IMR-90 (cell line): Measurements from ENCODE around the gene TIAM2. TPM values are rescaled to one million over a fixed set of nuclear protein-coding genes. Genes with fewer than 3 reads are reported as not detected.

Source experiments
- ATAC-seq: fragments of 200-7000 bp; cut with Tn5 transposase; 2 replicates; pipeline ENCODE4 v1.9.1; 2020; ENCODE audit warnings: low read depth, mild to moderate bottlenecking, moderate library complexity
- BruUV-seq: library from RNA; stranded (reverse); fragments of 400-500 nt; replicated peaks from 2 replicates; lab custom pipeline; 2021; lab: Mats Ljungman, UMichigan
- CTCF ChIA-PET: fragments of 300-600 bp; formaldehyde crosslinking; extraction: SDS; loops from one replicate; lab custom pipeline; 2021; ENCODE audit warnings: antibody characterized with exemption; lab: Yijun Ruan, JAX
- POLR2A ChIA-PET: fragments of 300-600 bp; sonication (Branson Sonifier 250); formaldehyde crosslinking; loops from one replicate; lab custom pipeline; 2022; ENCODE audit warnings: antibody characterized with exemption; ENCODE audit not compliant: unreplicated experiment; lab: Charles Lee
- DNase-seq: peaks from one replicate; pipeline ENCODE4 v3.0.0; 2013
- H2AFZ ChIP-seq: replicated peaks from 2 replicates; pipeline ENCODE3; 2013; ENCODE audit warnings: low read length, mild to moderate bottlenecking; ENCODE audit not compliant: poor library complexity
- H2AK5ac ChIP-seq: 2 replicates; pipeline ENCODE4 v1.6.1; 2013; ENCODE audit warnings: low read depth, low read length, inconsistent platforms
- H2AK9ac ChIP-seq: replicated peaks from 2 replicates; pipeline ENCODE3; 2013; ENCODE audit warnings: mild to moderate bottlenecking, low read depth, low read length, moderate library complexity; ENCODE audit not compliant: poor library complexity
- H2BK120ac ChIP-seq: 2 replicates; pipeline ENCODE4 v1.6.1; 2013; ENCODE audit warnings: low read depth, low read length, inconsistent platforms
- H2BK15ac ChIP-seq: 3 replicates; pipeline ENCODE4 v1.6.1; 2013; ENCODE audit warnings: low read depth, low read length, inconsistent platforms
- H2BK20ac ChIP-seq: 2 replicates; pipeline ENCODE4 v1.6.1; 2013; ENCODE audit warnings: low read depth, mild to moderate bottlenecking, inconsistent platforms, low read length, moderate library complexity
- H2BK5ac ChIP-seq: 2 replicates; pipeline ENCODE4 v1.6.1; 2013; ENCODE audit warnings: mild to moderate bottlenecking, low read depth, low read length, inconsistent platforms; ENCODE audit not compliant: poor library complexity, severe bottlenecking
- H3K14ac ChIP-seq: replicated peaks from 2 replicates; pipeline ENCODE4 v1.6.1; 2013; ENCODE audit warnings: low read depth, low read length, inconsistent platforms
- H3K18ac ChIP-seq: 2 replicates; pipeline ENCODE4 v1.6.1; 2013; ENCODE audit warnings: low read depth, low read length, control low read depth
- H3K23ac ChIP-seq: 2 replicates; pipeline ENCODE4 v1.6.1; 2013; ENCODE audit warnings: low read depth, low read length, inconsistent platforms
- H3K27ac ChIP-seq: 2 replicates; pipeline ENCODE4 v1.5.1; 2013; ENCODE audit warnings: mild to moderate bottlenecking, control low read depth, low read length; ENCODE audit not compliant: insufficient read depth
- H3K27me3 ChIP-seq: 2 replicates; pipeline ENCODE4 v1.6.1; 2013; ENCODE audit warnings: low read length; ENCODE audit not compliant: control insufficient read depth, insufficient read depth
- H3K36me3 ChIP-seq: 2 replicates; pipeline ENCODE4 v1.6.1; 2013; ENCODE audit warnings: low read length, mixed read lengths; ENCODE audit not compliant: control insufficient read depth, insufficient read depth
- H3K4ac ChIP-seq: 2 replicates; pipeline ENCODE4 v1.6.1; 2013; ENCODE audit warnings: low read depth, low read length, inconsistent platforms
- H3K4me1 ChIP-seq: 2 replicates; pipeline ENCODE4 v1.6.1; 2013; ENCODE audit warnings: low read length, mixed read lengths; ENCODE audit not compliant: control insufficient read depth, insufficient read depth
- H3K4me2 ChIP-seq: 2 replicates; pipeline ENCODE4 v1.6.1; 2013; ENCODE audit warnings: low read depth, mild to moderate bottlenecking, control low read depth, low read length, moderate library complexity
- H3K4me3 ChIP-seq: 2 replicates; pipeline ENCODE4 v1.5.1; 2013; ENCODE audit warnings: low read depth, mild to moderate bottlenecking, control low read depth, low read length, moderate library complexity; ENCODE audit not compliant: insufficient read depth
- H3K56ac ChIP-seq: 2 replicates; pipeline ENCODE4 v1.6.1; 2013; ENCODE audit warnings: low read length, inconsistent platforms; ENCODE audit not compliant: insufficient read depth; ENCODE audit errors: extremely low read depth
- H3K79me1 ChIP-seq, 2 experiments: 2 replicates each; pipeline ENCODE4 v1.6.1; 2013; ENCODE audit warnings: low read length in 2 of 2, inconsistent platforms in 1 of 2, low read depth in 1 of 2
- H3K9ac ChIP-seq: 2 replicates; pipeline ENCODE4 v1.6.1; 2013; ENCODE audit warnings: low read depth, low read length, control low read depth
- H3K9me1 ChIP-seq: 2 replicates; pipeline ENCODE4 v1.6.1; 2013; ENCODE audit warnings: low read length, inconsistent platforms; ENCODE audit not compliant: insufficient read depth
- H3K9me3 ChIP-seq: 2 replicates; pipeline ENCODE4 v1.6.1; 2013; ENCODE audit warnings: low read length; ENCODE audit not compliant: control insufficient read depth, insufficient read depth
- H4K20me1 ChIP-seq: 2 replicates; pipeline ENCODE4 v1.6.1; 2013; ENCODE audit warnings: low read length, inconsistent platforms; ENCODE audit not compliant: insufficient read depth
- H4K5ac ChIP-seq: 2 replicates; pipeline ENCODE4 v1.6.1; 2013; ENCODE audit warnings: mild to moderate bottlenecking, low read depth, low read length, control low read depth
- H4K8ac ChIP-seq, 2 experiments: 2 replicates each; pipeline ENCODE4 v1.6.1; 2013; ENCODE audit warnings: low read depth in 2 of 2, low read length in 2 of 2, control low read depth in 1 of 2, inconsistent platforms in 1 of 2
- H4K91ac ChIP-seq: 2 replicates; pipeline ENCODE4 v1.6.1; 2013; ENCODE audit warnings: low read depth, low read length, inconsistent platforms; ENCODE audit not compliant: insufficient read depth
- BHLHE40 ChIP-seq: fragments of 150-350 bp; IDR thresholded peaks from 2 replicates; pipeline ENCODE4 v1.6.1; 2016; ENCODE audit warnings: mild to moderate bottlenecking, low read depth, low read length
- CEBPB ChIP-seq: IDR thresholded peaks from 2 replicates; pipeline ENCODE4 v1.6.1; 2012; ENCODE audit warnings: low read depth, low read length, improper control_type of control experiment
- CHD1 ChIP-seq: IDR thresholded peaks from 2 replicates; pipeline ENCODE4 v1.6.1; 2012; ENCODE audit warnings: low read depth, low read length, improper control_type of control experiment
- FOS ChIP-seq: fragments of 150-350 bp; IDR thresholded peaks from 2 replicates; pipeline ENCODE4 v1.6.1; 2016; ENCODE audit warnings: low read depth, low read length
- MAFK ChIP-seq: IDR thresholded peaks from 2 replicates; pipeline ENCODE4 v1.6.1; 2012; ENCODE audit warnings: low read depth, low read length, improper control_type of control experiment
- MAZ ChIP-seq: IDR thresholded peaks from 2 replicates; pipeline ENCODE4 v1.6.1; 2012; ENCODE audit warnings: low read depth, mild to moderate bottlenecking, low read length, improper control_type of control experiment, moderate library complexity, borderline replicate concordance
- MXI1 ChIP-seq: IDR thresholded peaks from 2 replicates; pipeline ENCODE4 v1.6.1; 2012; ENCODE audit warnings: low read depth, mild to moderate bottlenecking, low read length, moderate library complexity, borderline replicate concordance
- NFE2L2 ChIP-seq: fragments of 150-350 bp; IDR thresholded peaks from 2 replicates; pipeline ENCODE4 v1.6.1; 2016; ENCODE audit warnings: low read depth, mild to moderate bottlenecking, low read length
- POLR2A ChIP-seq: IDR thresholded peaks from 2 replicates; pipeline ENCODE4 v1.6.1; 2012; ENCODE audit warnings: mild to moderate bottlenecking, low read depth, low read length
- RAD21 ChIP-seq: IDR thresholded peaks from 2 replicates; pipeline ENCODE4 v1.6.1; 2012; ENCODE audit warnings: low read length, improper control_type of control experiment
- RCOR1 ChIP-seq: IDR thresholded peaks from 2 replicates; pipeline ENCODE4 v1.6.1; 2012; ENCODE audit warnings: mild to moderate bottlenecking, low read length, improper control_type of control experiment; ENCODE audit not compliant: insufficient replicate concordance
- RFX5 ChIP-seq: IDR thresholded peaks from 2 replicates; pipeline ENCODE4 v1.8.0; 2012; ENCODE audit warnings: low read depth, mild to moderate bottlenecking, low read length, moderate library complexity
- SMC3 ChIP-seq: fragments of 150-350 bp; IDR thresholded peaks from 2 replicates; pipeline ENCODE4 v1.6.1; 2016; ENCODE audit warnings: low read depth, mild to moderate bottlenecking, antibody characterized with exemption, low read length, moderate library complexity
- WGBS, 2 experiments: methylation state at CpG; one replicate each; pipeline versions ENCODE4 v1.1.5 to v1.1.7; 2013; ENCODE audit warnings: missing lambda C conversion rate in 2 of 2; ENCODE audit not compliant: insufficient read length in 1 of 2; ENCODE audit errors: extremely low coverage in 2 of 2; 5-methylcytosine and 5-hydroxymethylcytosine counted together
- dilution Hi-C: fragments of 300-500 bp; cut with HindIII; formaldehyde crosslinking; loops from one replicate; pipeline ENCODE4 v1.14.3; 2018; ENCODE audit warnings: low sequenced_read_pairs; ENCODE audit not compliant: unreplicated experiment
- in situ Hi-C: fragments of 300-500 bp; cut with MboI; formaldehyde crosslinking; loops from 3 replicates; pipeline ENCODE4 v1.14.3; 2019; ENCODE audit warnings: low sequenced_read_pairs, inconsistent platforms, mixed read lengths
- intact Hi-C: fragments of 100-400 bp; cut with micrococcal nuclease; formaldehyde crosslinking; loops from 2 replicates; pipeline ENCODE4 v1.10.0; 2022
- polyA plus RNA-seq, 3 experiments: library from polyadenylated mRNA; depleted of rRNA; stranded (reverse); fragments of >200 nt; gene quantifications; 2 replicates each; pipeline ENCODE4 v1.2.3, GENCODE V29; 2012; ENCODE audit warnings: low replicate concordance in 1 of 3
- total RNA-seq: library from RNA; depleted of rRNA; stranded (reverse); fragments of >200 nt; gene quantifications from 2 replicates; pipeline ENCODE4 v1.2.3, GENCODE V29; 2012
- TF ChIP-seq, protein P1 (sequence below): conservative IDR thresholded peaks from 2 replicates; pipeline ENCODE4 v1.5.1; 2012; ENCODE audit warnings: mild to moderate bottlenecking, low read depth, low read length, improper control_type of control experiment
- TF ChIP-seq, protein P2 (sequence below): fragments of 150-350 bp; IDR thresholded peaks from 2 replicates; pipeline ENCODE4 v1.6.1; 2016; ENCODE audit warnings: low read depth, mild to moderate bottlenecking, low read length, moderate library complexity, borderline replicate concordance
- TF ChIP-seq, protein P3 (sequence below): fragments of 150-350 bp; IDR thresholded peaks from 2 replicates; pipeline ENCODE4 v1.6.1; 2017; ENCODE audit warnings: mild to moderate bottlenecking, antibody characterized with exemption, low read length, low read depth

TIAM2 gene
- total and polyA plus RNA-seq, 2 of the 4 experiments (the other 2 are of a cell fraction), result 3.1 to 4.7 TPM

DNA sequence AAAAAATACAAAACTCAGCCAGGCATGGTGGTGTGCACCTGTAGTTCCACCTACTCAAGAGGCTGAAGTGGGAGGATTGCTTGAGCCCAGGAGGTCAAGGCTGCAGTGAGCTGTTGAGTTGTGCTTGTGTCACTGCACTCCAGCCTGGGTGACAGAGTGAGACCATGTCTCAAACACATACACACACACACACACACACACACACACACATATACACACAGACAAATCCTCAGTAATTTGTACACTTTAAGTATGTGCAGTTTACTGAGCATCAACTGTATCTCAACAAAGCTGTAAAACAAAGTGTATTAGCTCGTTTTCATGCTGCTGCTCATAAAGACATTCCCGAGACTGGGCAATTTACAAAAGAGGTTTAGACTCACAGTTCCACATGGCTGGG is 311.8 kb downstream of the TIAM2 start:
- ChIA-PET CTCF (interaction anchor here (0.6 to 0.7 kb wide), 2 partner anchors 229 to 1506 kb away, joined by 3 to 4 read pairs; no protein-coding TSS in a partner anchor), POLR2A (no interaction called here)
- no peak overlapping the region for H4K5ac ChIP-seq
- no peak overlapping the region for H2BK120ac ChIP-seq
- peaks cover 4% of the 10 kb centered on the region; the same call in 1 of the 2 replicates for H3K36me3 ChIP-seq
- no peak overlapping the region for H4K91ac ChIP-seq
- H3K56ac ChIP-seq, result no peak overlapping the region
- H3K14ac ChIP-seq, result no peak overlapping the region
- no peak overlapping the region for H2BK20ac ChIP-seq
- in situ Hi-C loops (no loop called here), dilution Hi-C loops (no loop called here), intact Hi-C loops (no loop called here)
- no peaks in the 10 kb centered on the region for H4K20me1 ChIP-seq
- no peak overlapping the region for H2AK9ac ChIP-seq
- no CpG with 5 or more reads among the region's 2 CpGs for WGBS, 2 experiments
- H4K8ac ChIP-seq, result no peak overlapping the region
- no peak overlapping the region for H2BK15ac ChIP-seq
- no peak overlapping the region for H3K18ac ChIP-seq
- no peak overlapping the region for H3K9ac ChIP-seq
- peaks cover 7% of the 10 kb centered on the region for H3K4me1 ChIP-seq
- no peaks in the 10 kb centered on the region; the same call in none of the 2 replicates for H3K9me1 ChIP-seq
- TF ChIP-seq RCOR1 (no peak), BHLHE40 (no peak), NFE2L2 (no peak), POLR2A (no peak), SMC3 (no peak), MAZ (no peak), RAD21 (no peak), CEBPB (no peak), FOS (no peak), MAFK (no peak), CHD1 (no peak), MXI1 (no peak), RFX5 (no peak)
- TF ChIP-seq, protein P1, sequence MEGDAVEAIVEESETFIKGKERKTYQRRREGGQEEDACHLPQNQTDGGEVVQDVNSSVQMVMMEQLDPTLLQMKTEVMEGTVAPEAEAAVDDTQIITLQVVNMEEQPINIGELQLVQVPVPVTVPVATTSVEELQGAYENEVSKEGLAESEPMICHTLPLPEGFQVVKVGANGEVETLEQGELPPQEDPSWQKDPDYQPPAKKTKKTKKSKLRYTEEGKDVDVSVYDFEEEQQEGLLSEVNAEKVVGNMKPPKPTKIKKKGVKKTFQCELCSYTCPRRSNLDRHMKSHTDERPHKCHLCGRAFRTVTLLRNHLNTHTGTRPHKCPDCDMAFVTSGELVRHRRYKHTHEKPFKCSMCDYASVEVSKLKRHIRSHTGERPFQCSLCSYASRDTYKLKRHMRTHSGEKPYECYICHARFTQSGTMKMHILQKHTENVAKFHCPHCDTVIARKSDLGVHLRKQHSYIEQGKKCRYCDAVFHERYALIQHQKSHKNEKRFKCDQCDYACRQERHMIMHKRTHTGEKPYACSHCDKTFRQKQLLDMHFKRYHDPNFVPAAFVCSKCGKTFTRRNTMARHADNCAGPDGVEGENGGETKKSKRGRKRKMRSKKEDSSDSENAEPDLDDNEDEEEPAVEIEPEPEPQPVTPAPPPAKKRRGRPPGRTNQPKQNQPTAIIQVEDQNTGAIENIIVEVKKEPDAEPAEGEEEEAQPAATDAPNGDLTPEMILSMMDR, result no peak
- TF ChIP-seq, protein P2, sequence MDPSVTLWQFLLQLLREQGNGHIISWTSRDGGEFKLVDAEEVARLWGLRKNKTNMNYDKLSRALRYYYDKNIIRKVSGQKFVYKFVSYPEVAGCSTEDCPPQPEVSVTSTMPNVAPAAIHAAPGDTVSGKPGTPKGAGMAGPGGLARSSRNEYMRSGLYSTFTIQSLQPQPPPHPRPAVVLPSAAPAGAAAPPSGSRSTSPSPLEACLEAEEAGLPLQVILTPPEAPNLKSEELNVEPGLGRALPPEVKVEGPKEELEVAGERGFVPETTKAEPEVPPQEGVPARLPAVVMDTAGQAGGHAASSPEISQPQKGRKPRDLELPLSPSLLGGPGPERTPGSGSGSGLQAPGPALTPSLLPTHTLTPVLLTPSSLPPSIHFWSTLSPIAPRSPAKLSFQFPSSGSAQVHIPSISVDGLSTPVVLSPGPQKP, result no peak
- TF ChIP-seq, protein P3, sequence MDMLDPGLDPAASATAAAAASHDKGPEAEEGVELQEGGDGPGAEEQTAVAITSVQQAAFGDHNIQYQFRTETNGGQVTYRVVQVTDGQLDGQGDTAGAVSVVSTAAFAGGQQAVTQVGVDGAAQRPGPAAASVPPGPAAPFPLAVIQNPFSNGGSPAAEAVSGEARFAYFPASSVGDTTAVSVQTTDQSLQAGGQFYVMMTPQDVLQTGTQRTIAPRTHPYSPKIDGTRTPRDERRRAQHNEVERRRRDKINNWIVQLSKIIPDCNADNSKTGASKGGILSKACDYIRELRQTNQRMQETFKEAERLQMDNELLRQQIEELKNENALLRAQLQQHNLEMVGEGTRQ, result no peak
- no TSS peak for BruUV-seq
- no peak overlapping the region for H3K4me3 ChIP-seq
- no peak overlapping the region for H3K23ac ChIP-seq
- H3K9me3 ChIP-seq, result no peaks in the 10 kb centered on the region
- H2BK5ac ChIP-seq, result no peak overlapping the region
- H3K4me2 ChIP-seq, result no peak overlapping the region
- H3K27me3 ChIP-seq, result no peaks in the 10 kb centered on the region
- peaks cover 20 to 45% of the 10 kb centered on the region in 2 experiments for H3K79me1 ChIP-seq
- DNase-seq (no peak), ATAC-seq (no peak)
- H3K4ac ChIP-seq, result no peak overlapping the region
- H2AFZ ChIP-seq, result no peak overlapping the region
- H3K27ac ChIP-seq, result no peak overlapping the region
- H2AK5ac ChIP-seq, result no peak overlapping the region
